Skeletal muscle cell (primary cell): ENCODE measurements around the gene ORC2.
"Not testable (repeated sequence)": the region's sequence is repeated elsewhere in the genome, so short reads cannot be mapped to it uniquely, and the experiment has no call there.

Experiments used
- DNase-seq: peaks from one replicate; pipeline ENCODE4 v3.0.0-alpha.2; 2010; ENCODE audit warnings: low read depth
- H3K4me3 ChIP-seq: 2 replicates; pipeline ENCODE4 v1.5.1; 2011; ENCODE audit warnings: low read depth, mild to moderate bottlenecking, control low read depth, low read length, moderate library complexity

Gene ORC2

DNA sequence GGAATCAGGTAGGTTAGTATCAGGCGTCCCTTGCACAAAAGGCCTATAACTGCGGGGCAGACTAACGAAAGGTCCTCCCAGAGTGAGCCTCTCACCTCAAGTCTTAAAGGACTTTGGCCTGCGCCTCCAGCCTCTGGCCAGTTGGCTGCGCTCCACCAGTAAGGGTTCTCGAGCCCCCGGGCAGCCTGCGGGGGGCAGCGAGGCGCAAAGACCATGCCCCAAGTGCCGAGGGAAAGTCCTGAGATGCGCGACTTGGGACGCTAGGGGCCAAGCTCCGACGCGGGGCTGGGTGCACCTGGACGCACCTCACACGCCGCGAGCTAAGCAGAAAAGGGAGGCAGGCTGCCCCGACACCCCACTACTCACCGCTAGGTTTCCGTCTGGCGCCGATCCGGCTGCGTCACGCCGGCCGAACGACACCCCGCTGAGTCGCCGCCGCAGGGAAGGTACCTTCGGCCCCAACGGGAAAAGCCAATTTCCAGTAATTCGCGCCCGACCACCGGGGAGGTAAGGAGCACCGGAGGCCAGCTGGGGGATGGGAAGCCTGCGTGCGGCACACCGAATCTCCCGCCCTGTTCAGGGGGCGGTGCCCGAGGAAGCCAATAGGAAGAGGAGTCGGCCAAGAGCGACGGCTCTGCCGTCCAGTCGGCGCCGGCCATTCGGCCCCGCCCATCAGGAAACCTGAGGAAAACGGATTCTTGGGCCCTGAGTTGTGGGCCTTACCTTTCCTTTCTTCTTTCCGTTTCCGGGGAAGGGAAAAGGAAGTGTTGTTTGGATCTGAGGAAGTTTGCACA lies at the start of gene ORC2:
Gene ORC2 (minus strand): TSS at position 537 of the 794 bp plus-strand sequence. CDS start 5,537 bp downstream, outside the sequence.
- DNase-seq = peak; percentile 75

GRCh38 chr2:201008296-201008829 lies 44.9 kb upstream of the ORC2 start:
- no peak overlapping the region for H3K4me3 ChIP-seq
- no peak for DNase-seq

More for the DNA sequence above, at the start of gene ORC2:
- H3K4me3 ChIP-seq = peak within 1 kb of the TSS; percentile 91

- no peak overlapping the region for H3K4me3 ChIP-seq
- DNase-seq = no peak
Observed at GRCh38 chr2:201007584-201007998, 44.1 kb upstream of the ORC2 start.

- DNase-seq = no peak
- no peak overlapping the region for H3K4me3 ChIP-seq
Observed at GRCh38 chr2:201006704-201007103, 43.2 kb upstream of the ORC2 start.

DNA sequence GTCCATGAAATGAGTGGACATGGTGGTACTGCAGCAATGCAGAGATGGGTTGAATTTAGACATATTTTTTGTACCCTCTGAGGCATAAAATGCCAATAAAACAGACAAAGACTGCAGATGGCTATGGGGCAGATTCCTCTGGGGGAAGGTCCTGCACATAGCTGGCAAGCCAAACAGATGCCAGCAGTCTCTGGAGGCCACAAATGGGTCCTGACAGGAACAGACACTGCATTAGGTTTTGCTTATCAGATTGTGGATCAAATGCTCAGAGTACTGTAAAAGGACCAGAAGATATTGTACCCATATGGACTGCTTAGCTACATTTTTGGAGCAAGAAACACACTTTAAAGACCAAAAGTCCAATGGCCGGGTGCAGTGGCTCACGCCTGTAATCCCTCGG lies 40.9 kb upstream of the ORC2 start:
- H3K4me3 ChIP-seq = no peak overlapping the region
- no peak for DNase-seq

- peak; percentile 6 for DNase-seq
- H3K4me3 ChIP-seq = no peak overlapping the region
Observed at GRCh38 chr2:200993097-200993496, 29.6 kb upstream of the ORC2 start.

DNA sequence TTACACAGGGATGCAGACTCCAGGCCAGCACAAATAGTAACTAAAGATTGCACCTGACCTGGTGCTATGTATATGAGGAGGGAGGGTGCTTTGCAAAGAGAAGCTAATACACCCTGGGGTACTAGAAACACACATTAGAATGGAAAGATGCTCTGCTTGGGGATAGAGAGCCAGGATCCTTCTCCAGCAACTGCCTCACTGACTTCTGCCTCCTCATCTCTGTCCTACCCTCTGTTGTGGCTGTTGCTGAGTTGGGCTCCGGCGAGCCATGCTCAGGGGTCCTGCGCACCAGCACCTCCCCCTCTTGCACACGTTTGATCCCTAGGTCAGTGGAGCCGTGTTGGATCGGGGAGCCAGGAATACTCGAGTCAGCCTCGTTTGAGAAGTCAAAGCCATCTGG lies 23.7 kb upstream of the ORC2 start:
- H3K4me3 ChIP-seq = no peak overlapping the region
- no peak for DNase-seq

DNA sequence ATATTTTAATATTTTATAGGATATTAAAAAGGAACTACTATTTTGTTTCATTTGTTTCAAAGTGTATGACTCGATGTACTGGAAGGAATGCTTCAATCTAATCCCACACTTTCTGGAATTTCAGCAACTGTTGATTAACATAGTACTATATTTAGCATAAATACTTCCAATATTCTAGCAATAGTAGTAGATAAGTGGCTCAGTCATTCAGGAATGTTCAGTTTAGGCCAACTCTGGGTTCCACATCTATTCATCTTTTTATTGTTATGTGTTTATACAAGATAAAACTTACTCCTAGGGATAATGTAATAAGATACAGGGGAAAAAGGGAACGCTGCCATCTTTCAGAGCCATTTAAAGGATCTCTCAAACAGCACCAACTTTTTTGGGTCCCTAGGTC lies 22.3 kb upstream of the ORC2 start:
- H3K4me3 ChIP-seq = no peak overlapping the region
- DNase-seq = peak; percentile 11

DNA sequence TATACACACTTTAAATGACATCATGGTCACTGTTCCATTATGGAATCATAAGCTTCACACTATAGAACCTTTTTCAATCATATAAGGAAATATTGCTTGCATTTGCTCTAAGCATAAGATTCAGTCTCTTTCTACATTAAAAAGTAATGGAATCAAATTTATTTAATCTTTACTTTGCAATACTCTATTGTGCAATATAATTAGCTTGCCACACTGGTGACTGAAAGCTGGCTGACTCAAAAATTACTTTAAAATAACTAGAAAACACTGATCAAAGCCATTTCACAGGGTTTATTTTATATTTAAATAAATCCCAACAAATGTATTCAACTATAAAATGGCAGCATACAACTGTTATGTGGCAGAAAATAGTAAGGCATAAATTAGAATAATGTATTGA lies 13.2 kb upstream of the ORC2 start:
- DNase-seq = no peak
- H3K4me3 ChIP-seq = no peak overlapping the region

GRCh38 chr2:200975672-200976071 lies 12.2 kb upstream of the ORC2 start:
- H3K4me3 ChIP-seq = no peak overlapping the region

DNA sequence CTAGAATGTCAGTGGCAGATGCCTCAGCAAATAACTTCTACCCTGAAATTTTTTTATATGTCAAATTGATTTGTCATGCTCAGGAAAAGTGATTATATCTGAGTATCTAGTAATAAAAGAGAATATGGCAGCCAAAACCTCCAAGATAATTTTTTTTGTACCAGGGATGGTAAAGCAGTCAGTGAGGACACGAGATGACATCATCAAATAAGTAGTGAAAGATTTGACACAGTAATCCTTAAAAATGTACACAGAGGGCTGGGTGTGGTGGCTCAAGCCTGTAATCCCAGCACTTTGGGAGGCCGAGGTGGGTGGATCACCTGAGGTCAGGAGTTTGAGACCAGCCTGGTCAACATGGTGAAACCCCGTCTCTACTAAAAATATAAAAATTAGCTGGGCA lies 6.6 kb upstream of the ORC2 start:
- H3K4me3 ChIP-seq, DNase-seq: not testable (repeated sequence)

More at GRCh38 chr2:200975672-200976071, 12.2 kb upstream of the ORC2 start:
- no peak for DNase-seq

DNA sequence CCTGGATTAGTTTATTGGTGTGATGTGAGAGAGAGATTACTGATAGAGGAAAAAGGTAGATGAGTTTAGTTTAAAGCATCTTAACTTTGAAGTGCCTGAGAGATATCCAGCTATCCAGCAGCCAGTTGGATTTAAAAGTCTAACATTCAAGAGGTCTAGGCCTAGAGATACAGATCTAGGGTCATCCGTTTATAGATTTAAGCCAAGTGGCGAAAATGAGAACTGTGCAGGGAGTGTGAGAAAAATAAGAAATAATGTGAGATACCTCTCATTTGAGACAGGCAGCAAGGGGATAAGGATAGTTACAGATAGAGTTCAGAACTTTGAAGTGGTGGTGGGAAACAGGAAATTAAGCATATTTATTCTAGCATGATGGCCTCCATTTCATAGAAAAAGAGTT lies 5.3 kb upstream of the ORC2 start:
- DNase-seq = no peak
- no peak overlapping the region for H3K4me3 ChIP-seq

- H3K4me3 ChIP-seq = no peak overlapping the region
Observed at GRCh38 chr2:200968162-200968561, 4.7 kb upstream of the ORC2 start.

DNA sequence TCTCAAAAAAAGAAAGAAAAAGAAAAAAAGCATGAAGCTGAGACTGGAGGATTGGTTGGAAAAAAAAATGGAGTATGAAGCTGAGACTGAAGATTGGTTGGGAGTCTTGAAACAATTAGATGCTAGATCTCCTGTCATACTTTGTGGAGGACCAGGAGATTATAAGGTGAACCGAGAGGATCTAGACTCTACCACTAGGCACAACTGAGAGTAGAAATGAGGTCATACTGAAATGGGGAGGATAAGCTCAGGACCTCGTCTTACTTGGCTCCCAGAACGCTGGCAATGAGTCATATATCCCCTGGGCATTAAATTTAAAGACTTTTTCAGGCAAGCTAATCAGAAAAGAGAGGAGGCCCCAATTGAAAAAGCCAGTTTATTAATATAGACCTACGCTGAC lies 3.3 kb upstream of the ORC2 start:
- DNase-seq = peak; percentile 72
- no peak overlapping the region for H3K4me3 ChIP-seq

More at GRCh38 chr2:200968162-200968561, 4.7 kb upstream of the ORC2 start:
- DNase-seq = no peak

DNA sequence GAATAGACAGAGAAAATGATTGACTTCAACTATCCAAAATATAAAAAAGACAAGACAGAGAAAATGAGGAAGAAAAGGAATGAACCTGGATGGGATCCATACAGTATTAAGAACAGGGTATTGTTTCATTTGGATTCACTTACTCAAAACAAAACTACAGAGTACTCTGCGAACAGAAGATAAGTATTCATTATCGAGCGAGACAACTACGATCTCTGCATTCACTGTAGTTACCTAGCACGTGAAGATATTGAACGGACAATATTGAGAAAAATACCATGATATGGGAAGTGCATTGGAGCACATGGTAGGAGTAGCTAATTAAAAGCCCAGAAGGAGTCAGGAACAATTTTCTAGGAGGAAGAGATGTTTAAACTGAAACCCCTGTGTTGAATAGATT lies 1.0 kb upstream of the ORC2 start:
- no peak for DNase-seq
- peak overlapping the region; percentile 91 for H3K4me3 ChIP-seq

GRCh38 chr2:200963918-200964252 lies 425 bp upstream of the ORC2 start:
- peak overlapping the region; percentile 91 for H3K4me3 ChIP-seq
- DNase-seq = not testable (repeated sequence)

- DNase-seq = no peak
- H3K4me3 ChIP-seq = peak overlapping the region; percentile 91
Observed at GRCh38 chr2:200962811-200963123, 693 bp downstream of the ORC2 start.

DNA sequence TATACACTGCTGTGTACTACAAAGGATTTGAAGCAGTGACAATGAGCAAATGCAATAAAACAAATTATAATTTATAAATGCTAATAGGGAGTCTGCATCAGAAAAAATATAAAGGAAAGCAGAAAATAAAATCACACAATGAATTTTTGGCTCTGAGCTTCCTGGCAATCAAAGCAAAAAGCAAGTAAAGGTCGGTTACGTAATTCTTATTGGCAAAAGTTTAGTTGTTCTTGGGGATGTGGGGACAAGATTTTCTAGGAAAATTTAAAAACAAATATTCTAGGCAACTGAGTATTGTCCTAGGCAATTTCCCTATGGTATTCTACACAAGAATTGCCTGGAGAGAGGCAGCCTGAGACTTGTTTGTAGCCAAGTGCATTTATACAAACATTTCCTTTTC lies 1.8 kb downstream of the ORC2 start:
- H3K4me3 ChIP-seq = no peak overlapping the region
- no peak for DNase-seq

- no peak overlapping the region for H3K4me3 ChIP-seq
- DNase-seq = no peak
Observed at GRCh38 chr2:200950378-200950777, 13.1 kb downstream of the ORC2 start.

DNA sequence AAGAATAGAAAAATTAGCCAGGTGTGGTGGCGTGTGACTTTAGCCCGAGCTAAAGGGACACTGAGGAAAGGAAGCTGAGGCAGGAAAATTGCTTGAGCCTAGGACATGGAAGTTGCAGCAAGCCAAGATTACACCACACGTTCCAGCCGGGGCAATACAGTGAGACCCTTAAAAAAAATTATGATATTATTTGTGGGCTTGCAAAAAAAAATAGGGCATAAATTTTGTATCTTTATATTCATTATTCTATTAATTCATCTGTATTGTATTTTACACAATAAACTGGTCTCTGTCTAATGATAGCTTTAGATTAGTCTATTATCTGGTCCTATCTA lies 18.1 kb downstream of the ORC2 start:
- H3K4me3 ChIP-seq = no peak overlapping the region
- DNase-seq = no peak
